ENCODE results near the gene DPP9. TPM values are rescaled to one million over a fixed set of nuclear protein-coding genes. Genes with fewer than 3 reads are reported as not detected.
"Not testable (repeated sequence)": the region's sequence is repeated elsewhere in the genome, so short reads cannot be mapped to it uniquely, and the experiment has no call there.

The DPP9 gene
- total RNA-seq, 2 donors from 2014 or later = 67.9 to 73.8 TPM

DNA sequence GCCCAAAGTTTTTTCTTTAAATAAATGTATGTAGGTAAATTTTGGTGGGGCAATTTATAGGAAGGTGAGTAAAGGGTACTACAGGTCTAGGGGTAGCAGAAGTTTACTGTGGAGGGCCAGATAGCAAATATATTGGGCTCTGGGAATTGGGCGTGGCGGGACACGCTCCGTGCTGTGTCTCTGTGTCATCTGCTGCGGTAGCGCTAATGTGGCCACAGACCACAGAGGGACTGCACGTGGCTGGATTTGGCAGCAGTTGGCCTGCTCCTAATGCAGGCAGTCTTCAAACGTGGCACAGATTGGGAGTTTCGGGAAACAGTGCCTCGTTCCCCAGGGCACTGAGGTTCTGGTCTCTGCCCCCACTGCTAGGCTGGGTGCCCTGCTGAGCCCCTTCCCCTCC, 36.9 kb downstream of the DPP9 start:
- no peak for DNase-seq (ENCODE audit: low spot score)
- Histone ChIP-seq H3K36me3 (peaks cover 72% of the 10 kb centered on the region), H3K27ac (no peak overlapping the region), H3K4me1 (ENCODE audit: control insufficient read depth in 1 of 2, low read depth in 2 of 2) (no peaks in the 10 kb centered on the region), H3K27me3 (replicated peaks; ENCODE audit: insufficient read depth) (no peaks in the 10 kb centered on the region), H3K9me3 (no peaks in the 10 kb centered on the region), H3K4me3 (no peak overlapping the region)
- TF ChIP-seq, protein P1, sequence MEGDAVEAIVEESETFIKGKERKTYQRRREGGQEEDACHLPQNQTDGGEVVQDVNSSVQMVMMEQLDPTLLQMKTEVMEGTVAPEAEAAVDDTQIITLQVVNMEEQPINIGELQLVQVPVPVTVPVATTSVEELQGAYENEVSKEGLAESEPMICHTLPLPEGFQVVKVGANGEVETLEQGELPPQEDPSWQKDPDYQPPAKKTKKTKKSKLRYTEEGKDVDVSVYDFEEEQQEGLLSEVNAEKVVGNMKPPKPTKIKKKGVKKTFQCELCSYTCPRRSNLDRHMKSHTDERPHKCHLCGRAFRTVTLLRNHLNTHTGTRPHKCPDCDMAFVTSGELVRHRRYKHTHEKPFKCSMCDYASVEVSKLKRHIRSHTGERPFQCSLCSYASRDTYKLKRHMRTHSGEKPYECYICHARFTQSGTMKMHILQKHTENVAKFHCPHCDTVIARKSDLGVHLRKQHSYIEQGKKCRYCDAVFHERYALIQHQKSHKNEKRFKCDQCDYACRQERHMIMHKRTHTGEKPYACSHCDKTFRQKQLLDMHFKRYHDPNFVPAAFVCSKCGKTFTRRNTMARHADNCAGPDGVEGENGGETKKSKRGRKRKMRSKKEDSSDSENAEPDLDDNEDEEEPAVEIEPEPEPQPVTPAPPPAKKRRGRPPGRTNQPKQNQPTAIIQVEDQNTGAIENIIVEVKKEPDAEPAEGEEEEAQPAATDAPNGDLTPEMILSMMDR (IDR thresholded peaks at IDR 0.05) = no peak
- no peak for ATAC-seq (ENCODE audit: insufficient number of reproducible peaks, low FRiP score, low read depth)

DNA sequence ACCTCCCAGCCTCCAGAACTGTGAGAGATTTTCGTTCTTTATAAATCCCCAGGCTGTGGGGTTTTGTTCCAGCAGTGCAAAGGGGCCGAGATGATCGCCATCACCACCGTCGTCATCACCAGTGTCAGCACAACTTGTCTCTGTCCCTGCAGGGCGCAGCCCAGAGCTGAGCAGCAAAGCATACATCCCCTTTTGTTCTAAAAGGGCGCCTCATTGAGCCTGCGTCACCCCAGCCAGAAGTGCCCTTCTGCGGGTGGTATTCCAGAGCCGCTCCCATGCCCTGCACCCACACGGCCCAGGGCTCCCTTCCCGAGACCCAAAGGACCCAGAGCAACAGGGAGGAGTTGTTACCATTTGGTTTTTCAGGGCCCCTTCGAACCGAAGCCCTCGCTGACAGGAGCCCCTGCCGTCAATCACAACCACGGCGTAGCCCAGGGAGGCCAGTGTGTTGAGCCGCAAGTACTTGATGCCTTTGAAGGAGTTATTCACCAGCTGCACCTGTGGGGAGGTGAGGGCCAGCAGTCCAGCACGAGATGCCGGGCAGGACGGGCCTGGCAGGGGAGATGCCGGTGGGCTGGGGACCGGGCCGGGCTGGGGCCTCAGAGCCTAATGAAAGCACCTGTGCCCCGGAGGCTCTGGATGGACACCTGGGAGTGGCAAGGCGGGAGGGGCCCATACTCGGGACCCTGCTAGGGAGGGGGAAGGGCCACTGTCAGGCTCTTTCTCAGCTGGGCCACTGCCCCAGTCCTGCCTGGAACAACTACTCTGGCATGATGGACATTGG, 39.1 kb downstream of the DPP9 start:
- Histone ChIP-seq H3K9me3 (no peaks in the 10 kb centered on the region), H3K36me3 (peaks cover 67% of the 10 kb centered on the region), H3K4me1 (ENCODE audit: control insufficient read depth in 1 of 2, low read depth in 2 of 2) (no peaks in the 10 kb centered on the region), H3K4me3 (no peak overlapping the region), H3K27ac (no peak overlapping the region), H3K27me3 (replicated peaks; ENCODE audit: insufficient read depth) (no peaks in the 10 kb centered on the region)
- no peak for DNase-seq (ENCODE audit: low spot score)
- ATAC-seq (ENCODE audit: insufficient number of reproducible peaks, low FRiP score, low read depth) = no peak
- TF ChIP-seq, protein P1 (IDR thresholded peaks at IDR 0.05) = no peak

DNA sequence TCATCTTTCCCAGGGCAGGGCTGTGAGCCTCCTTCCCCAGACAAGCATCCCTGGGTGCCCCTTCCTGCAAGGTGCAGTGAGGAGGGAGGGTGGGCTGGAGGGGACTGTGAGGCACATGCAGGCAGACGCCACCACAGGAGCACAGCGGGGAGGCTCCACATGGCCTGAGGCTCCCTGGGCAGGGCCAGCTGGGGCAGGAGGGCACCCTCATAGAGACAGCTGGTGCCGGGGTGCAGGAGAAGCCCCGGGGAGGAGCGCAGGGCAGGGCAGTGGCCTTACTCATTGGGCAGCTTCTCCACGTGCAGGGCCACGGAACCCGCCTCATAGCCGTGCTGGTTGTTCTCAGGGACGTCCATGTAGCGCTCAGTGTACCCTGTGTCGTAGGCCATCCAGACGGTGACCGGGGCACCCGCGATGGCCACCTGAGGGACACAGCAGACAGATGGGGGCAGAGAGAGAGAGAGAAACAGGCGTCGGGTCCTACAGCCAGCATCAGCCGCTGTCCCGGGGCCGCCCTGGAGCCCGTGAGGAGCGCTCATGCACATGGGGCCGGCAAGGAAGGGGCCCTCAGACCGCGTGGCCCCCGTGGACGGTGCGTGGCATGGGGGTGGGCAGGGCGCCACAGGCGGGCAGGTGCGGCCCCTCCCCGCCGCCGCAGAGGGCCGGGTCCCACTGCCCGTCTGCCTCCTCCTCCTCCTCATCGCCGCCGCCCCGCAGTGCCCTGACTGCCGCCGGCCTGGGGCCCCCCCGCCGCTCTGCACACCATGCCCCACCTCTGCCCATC, 41.0 kb downstream of the DPP9 start:
- Histone ChIP-seq H3K4me1 (ENCODE audit: control insufficient read depth in 1 of 2, low read depth in 2 of 2) (no peaks in the 10 kb centered on the region), H3K9me3 (no peaks in the 10 kb centered on the region), H3K27me3 (replicated peaks; ENCODE audit: insufficient read depth) (no peaks in the 10 kb centered on the region), H3K27ac (no peak overlapping the region), H3K4me3 (no peak overlapping the region), H3K36me3 (peaks cover 58% of the 10 kb centered on the region)
- DNase-seq (ENCODE audit: low spot score) (no peak), ATAC-seq (ENCODE audit: insufficient number of reproducible peaks, low FRiP score, low read depth) (no peak)
- TF ChIP-seq, protein P1 (IDR thresholded peaks at IDR 0.05) = no peak

DNA sequence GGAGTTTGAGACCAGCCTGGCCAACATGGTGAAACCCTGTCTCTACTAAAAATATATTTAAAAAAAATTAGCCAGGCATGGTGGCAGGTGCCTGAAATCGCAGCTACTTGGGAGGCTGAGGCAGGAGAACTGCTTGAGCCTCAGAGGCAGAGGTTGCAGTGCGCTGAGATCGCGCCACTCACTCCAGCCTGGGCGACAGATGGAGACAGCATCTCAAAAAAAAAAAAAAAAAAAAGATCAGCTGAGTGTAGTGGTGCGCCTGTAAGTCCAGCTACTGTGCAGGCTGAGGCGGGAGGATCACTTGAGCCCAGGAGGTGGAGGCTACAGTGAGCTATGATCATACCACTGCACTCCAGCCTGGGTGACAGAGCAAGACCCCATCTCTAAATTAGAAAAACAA, 43.6 kb downstream of the DPP9 start:
- H3K27ac ChIP-seq; ATAC-seq (ENCODE audit: insufficient number of reproducible peaks, low FRiP score, low read depth); H3K9me3 ChIP-seq; H3K27me3 ChIP-seq (replicated peaks; ENCODE audit: insufficient read depth); DNase-seq (ENCODE audit: low spot score); H3K4me3 ChIP-seq; H3K4me1 ChIP-seq (ENCODE audit: control insufficient read depth in 1 of 2, low read depth in 2 of 2): not testable (repeated sequence)
- H3K36me3 ChIP-seq = peaks cover 52% of the 10 kb centered on the region

DNA sequence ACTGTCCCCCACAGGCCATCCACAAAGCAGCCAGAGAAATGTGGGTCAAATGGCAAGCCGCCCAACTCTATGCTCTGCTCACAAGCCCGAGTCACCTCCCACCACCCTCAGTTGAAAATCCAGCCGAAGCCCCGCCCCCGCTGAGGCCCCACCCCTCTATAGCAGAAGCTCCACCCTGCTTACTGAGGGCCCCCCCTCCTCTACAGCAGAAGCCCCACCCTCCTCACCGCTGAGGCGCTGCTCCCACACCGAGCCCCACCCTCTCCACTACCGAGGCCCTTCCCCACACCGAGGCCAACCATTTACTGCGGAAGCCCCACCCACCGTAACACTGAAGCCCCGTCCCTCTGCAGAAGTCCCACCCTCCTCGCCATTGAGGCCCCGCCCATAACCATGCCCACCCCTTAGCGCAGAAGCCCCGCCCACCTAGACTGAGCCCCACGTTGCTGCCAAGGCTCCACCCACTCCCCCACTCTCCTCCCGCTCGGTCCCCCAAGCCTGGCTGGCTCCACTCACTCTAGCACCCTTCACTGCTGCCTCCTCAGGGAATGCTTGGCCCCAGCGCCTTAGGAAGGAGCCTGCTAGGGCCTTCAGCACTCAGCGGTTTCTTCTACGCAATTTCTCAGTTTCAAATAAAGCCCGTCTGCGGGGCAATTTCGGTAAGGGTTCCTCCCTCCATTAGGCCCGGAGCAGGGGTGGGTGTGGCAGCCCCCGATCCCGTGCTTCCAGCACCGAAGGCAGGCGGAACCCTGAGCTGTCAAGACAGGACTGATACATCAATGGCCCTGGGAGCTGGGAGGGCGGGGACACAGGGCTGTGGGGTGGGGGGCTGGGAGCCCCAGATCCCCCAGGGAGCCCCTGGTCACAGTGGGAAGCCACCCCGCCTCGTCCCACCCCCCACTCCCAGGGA, 44.5 kb downstream of the DPP9 start:
- peaks cover 43% of the 10 kb centered on the region for H3K36me3 ChIP-seq
- H3K4me1 ChIP-seq (ENCODE audit: control insufficient read depth in 1 of 2, low read depth in 2 of 2) = no peaks in the 10 kb centered on the region
- H3K27ac ChIP-seq = no peak overlapping the region
- H3K9me3 ChIP-seq = no peaks in the 10 kb centered on the region
- H3K27me3 ChIP-seq (replicated peaks; ENCODE audit: insufficient read depth) = no peaks in the 10 kb centered on the region
- no peak overlapping the region for H3K4me3 ChIP-seq
- TF ChIP-seq, protein P1 (IDR thresholded peaks at IDR 0.05) = no peak
- DNase-seq (ENCODE audit: low spot score) (no peak), ATAC-seq (ENCODE audit: insufficient number of reproducible peaks, low FRiP score, low read depth) (no peak)

Measured in thoracic aorta (tissue), 2 donors.